ENCODE measurements around the gene FAM241A. TPM values are rescaled to one million over a fixed set of nuclear protein-coding genes. Genes with fewer than 3 reads are reported as not detected.
"Not testable (repeated sequence)": the region's sequence is repeated elsewhere in the genome, so short reads cannot be mapped to it uniquely, and the experiment has no call there.

FAM241A gene
- polyA plus RNA-seq, 6 donors from 2014 or later, result 1.0 to 1.7 (median 1.4) TPM

DNA sequence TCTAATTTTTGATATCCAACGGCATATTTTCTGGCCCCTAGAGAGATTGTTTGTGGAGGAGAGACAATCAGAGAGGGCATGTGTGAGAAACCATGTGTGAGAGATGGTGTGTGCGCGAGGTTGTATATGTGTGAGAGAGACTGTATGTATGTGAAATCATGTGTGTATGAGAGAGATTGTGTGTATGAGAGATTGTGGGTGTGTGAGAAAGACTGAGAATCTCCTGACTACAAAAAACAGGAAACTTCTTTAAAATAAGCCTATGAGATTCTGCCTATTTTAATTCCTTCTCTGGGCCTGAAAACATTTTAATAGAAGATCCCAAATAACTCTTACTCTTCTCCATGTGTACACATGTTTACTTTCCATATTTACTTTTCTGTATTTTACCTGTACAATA, 1.5 kb upstream of the FAM241A start:
- Mint-ChIP-seq H3K4me1 (peaks cover 15 to 19% (median 17%) of the 10 kb centered on the region in 3 donors), H3K36me3 (no peaks in the 10 kb centered on the region), H3K4me3 (peak overlapping the region in 1 of 8 donors; percentile 94)

DNA sequence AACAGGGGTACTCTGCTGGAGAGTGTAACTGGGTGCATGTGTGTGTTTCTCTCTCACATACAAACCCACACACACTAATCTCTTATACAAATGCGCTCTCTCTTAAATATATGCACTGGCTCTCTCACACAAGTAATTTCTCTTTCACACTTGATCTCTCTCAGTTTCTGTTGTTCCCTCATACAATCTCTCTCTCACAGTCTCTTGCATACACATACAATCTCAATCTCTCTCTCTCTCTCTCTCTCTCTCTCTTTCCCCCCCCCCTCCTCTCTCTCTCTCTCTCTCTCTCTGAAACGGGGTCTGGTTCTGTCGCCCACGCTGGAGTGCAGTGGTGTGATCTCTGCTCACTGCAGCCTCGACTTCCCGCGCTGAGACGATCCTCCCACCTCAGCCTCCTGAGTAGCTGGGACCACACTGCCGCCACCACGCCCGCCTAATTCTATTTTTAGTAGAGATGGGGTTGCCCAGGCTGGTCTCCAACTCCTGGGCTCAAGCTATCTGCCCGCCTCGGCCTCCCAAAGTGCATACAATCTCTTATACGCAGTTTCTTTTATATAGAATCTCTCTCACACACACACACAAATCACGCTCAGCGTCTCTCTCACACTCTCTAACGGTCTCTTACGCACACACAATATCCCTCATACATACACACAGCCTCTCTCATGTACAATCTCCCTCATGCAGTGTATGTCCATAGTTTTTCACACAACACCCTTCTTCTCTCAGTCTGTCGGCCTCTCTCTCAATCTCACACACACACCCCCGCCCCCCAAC, 518 bp upstream of the FAM241A start:
- no peaks in the 10 kb centered on the region for H3K9me3 Mint-ChIP-seq
- H3K4me1 Mint-ChIP-seq, result peaks cover 15 to 19% (median 17%) of the 10 kb centered on the region in 3 donors
- peak overlapping the region; percentile 61 to 99 (median 79) for H3K4me3 Mint-ChIP-seq
- no peaks in the 10 kb centered on the region for H3K36me3 Mint-ChIP-seq
- DNase-seq (no peak), ATAC-seq (ENCODE audit: low read depth in 2 of 2) (no peak)
- H3K27ac Mint-ChIP-seq, result peak overlapping the region; percentile 32 to 92 (median 56)
- no peaks in the 10 kb centered on the region for H3K27me3 Mint-ChIP-seq

More for the DNA sequence above, 1.5 kb upstream of the FAM241A start:
- Mint-ChIP-seq H3K27ac (peak overlapping the region in 1 of 6 donors; percentile 2), H3K27me3 (no peaks in the 10 kb centered on the region), H3K9me3 (no peaks in the 10 kb centered on the region)
- DNase-seq, result no peak
- no peak for ATAC-seq (ENCODE audit: low read depth in 2 of 2)

GRCh38 chr4:112145790-112146501, 692 bp downstream of the FAM241A start:
- Mint-ChIP-seq H3K9me3 (no peaks in the 10 kb centered on the region), H3K27ac (peak overlapping the region; percentile 87 to 99 (median 98)), H3K4me1 (peaks cover 15 to 19% (median 17%) of the 10 kb centered on the region in 3 donors), H3K36me3 (no peaks in the 10 kb centered on the region), H3K27me3 (no peaks in the 10 kb centered on the region), H3K4me3 (peak overlapping the region; percentile 87 to 99 (median 94))
- ATAC-seq (ENCODE audit: low read depth in 2 of 2), result peak; percentile 60 to 61
- DNase-seq, result peak; percentile 56

DNA sequence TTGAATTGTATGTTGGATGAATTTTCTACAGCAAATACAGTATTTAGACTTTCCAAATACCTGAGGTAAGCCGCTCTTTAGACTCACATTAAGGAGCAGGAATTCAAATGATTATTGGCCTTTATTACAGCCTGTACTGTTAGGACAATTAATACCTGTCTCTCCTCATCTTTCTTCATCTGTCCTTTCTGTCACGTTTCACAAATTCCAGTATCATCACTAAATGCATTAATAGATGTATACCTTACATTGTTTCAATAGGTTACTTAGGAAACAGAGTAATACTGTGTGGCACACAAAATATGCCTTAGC, 1.2 kb downstream of the FAM241A start:
- Mint-ChIP-seq H3K4me3 (peak overlapping the region; percentile 87 to 99 (median 94)), H3K36me3 (no peaks in the 10 kb centered on the region), H3K27ac (peak overlapping the region in 5 of 6 donors; percentile 87 to 99 (median 97)), H3K9me3 (no peaks in the 10 kb centered on the region), H3K27me3 (no peaks in the 10 kb centered on the region), H3K4me1 (peaks cover 15 to 19% (median 17%) of the 10 kb centered on the region in 3 donors)
- ATAC-seq (ENCODE audit: low read depth in 2 of 2) (no peak), DNase-seq (no peak)

DNA sequence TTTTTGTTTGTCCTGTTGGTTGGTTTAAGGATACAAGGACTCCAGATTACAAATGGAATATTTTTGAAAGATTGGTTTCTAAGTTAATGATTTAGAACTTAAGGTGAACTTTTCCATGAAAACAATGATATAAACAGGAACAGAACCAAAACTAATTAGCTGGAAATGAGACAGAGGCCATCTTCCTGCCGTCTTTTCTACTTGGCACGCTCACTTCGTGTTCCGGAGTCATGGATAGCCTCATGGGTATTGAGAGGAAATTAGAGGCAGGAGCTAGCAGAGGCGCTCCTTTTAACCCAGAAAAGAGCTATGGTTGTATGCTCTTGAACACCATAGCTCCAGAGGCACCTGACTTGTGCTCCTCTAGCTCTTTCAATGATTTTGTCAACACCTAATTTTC, 2.4 kb downstream of the FAM241A start:
- Mint-ChIP-seq H3K4me1 (peaks cover 15 to 24% (median 21%) of the 10 kb centered on the region in 3 donors), H3K4me3 (peak overlapping the region in 2 of 8 donors; percentile 48 to 55), H3K27ac (peak overlapping the region in 2 of 6 donors; percentile 48 to 87), H3K9me3 (no peaks in the 10 kb centered on the region), H3K36me3 (no peaks in the 10 kb centered on the region), H3K27me3 (no peaks in the 10 kb centered on the region)
- DNase-seq, result no peak
- no peak for ATAC-seq (ENCODE audit: low read depth in 2 of 2)

GRCh38 chr4:112150920-112151319, 5.7 kb downstream of the FAM241A start:
- H3K27me3 Mint-ChIP-seq, result no peaks in the 10 kb centered on the region
- DNase-seq, result no peak
- H3K4me3 Mint-ChIP-seq, result no peak overlapping the region
- no peaks in the 10 kb centered on the region for H3K36me3 Mint-ChIP-seq
- H3K27ac Mint-ChIP-seq, result peak overlapping the region in 1 of 6 donors; percentile 44
- H3K9me3 Mint-ChIP-seq, result no peaks in the 10 kb centered on the region
- no peak for ATAC-seq (ENCODE audit: low read depth in 2 of 2)
- H3K4me1 Mint-ChIP-seq, result peaks cover 14 to 27% (median 21%) of the 10 kb centered on the region in 3 donors

DNA sequence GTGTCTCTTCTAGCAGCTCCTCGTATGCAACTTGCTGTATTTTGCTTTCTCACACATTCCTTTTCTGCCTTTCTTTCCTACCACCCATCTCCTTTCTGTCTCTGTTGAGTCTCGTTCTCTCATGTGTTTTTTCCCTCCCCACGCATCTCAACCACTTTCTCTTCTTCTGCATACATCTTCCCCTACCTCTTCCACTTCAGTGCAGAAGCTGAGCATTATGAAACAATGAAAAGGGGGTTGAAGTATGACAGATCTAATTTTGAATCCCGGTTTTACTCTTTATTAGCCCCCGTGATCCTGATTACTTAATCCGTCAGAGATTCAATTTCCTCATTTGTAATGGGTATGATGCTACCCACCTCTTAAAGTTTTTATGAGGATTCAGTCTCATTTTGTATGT, 7.3 kb downstream of the FAM241A start:
- peaks cover 2 to 22% (median 17%) of the 10 kb centered on the region in 3 donors for H3K4me1 Mint-ChIP-seq
- H3K9me3 Mint-ChIP-seq, result no peaks in the 10 kb centered on the region
- H3K27ac Mint-ChIP-seq, result peak overlapping the region in 1 of 6 donors; percentile 9
- H3K27me3 Mint-ChIP-seq, result no peaks in the 10 kb centered on the region
- H3K4me3 Mint-ChIP-seq, result no peak overlapping the region
- H3K36me3 Mint-ChIP-seq, result no peaks in the 10 kb centered on the region
- no peak for DNase-seq
- ATAC-seq (ENCODE audit: low read depth in 2 of 2), result no peak

- peak overlapping the region in 5 of 8 donors; percentile 2 to 66 (median 38) for H3K4me3 Mint-ChIP-seq
- H3K27ac Mint-ChIP-seq, result peak overlapping the region in 2 of 6 donors; percentile 3 to 26
- DNase-seq, result no peak
Observed at GRCh38 chr4:112153211-112153791, 8.0 kb downstream of the FAM241A start.

DNA sequence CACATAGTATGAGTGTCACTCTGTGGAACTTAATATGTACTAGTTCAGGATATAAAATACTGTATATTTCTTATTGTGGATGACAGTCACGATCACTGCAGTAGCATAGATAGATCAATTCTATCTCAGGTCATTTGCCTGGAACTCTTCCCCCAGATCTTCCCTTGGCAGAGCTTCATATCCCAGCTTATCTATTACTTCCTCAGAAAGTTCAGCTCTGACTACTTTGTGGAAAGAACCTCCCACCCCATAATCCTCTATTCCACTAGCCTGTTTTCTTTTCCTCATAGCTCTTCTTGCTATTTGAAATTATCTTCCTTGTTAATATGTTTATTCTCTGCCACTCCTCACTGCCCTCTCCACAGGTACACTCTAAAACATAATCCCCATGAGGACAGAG, 10.9 kb downstream of the FAM241A start:
- ATAC-seq (ENCODE audit: low read depth in 2 of 2) (no peak), DNase-seq (no peak)
- H3K27ac Mint-ChIP-seq, result no peak overlapping the region
- no peaks in the 10 kb centered on the region for H3K27me3 Mint-ChIP-seq
- peaks cover 4 to 8% of the 10 kb centered on the region in 2 donors for H3K36me3 Mint-ChIP-seq
- H3K4me3 Mint-ChIP-seq, result no peak overlapping the region
- H3K4me1 Mint-ChIP-seq, result peaks cover 2 to 26% (median 13%) of the 10 kb centered on the region in 3 donors
- H3K9me3 Mint-ChIP-seq, result peaks cover 0 to 4% (median 2%) of the 10 kb centered on the region in 7 donors

More at GRCh38 chr4:112153211-112153791, 8.0 kb downstream of the FAM241A start:
- Mint-ChIP-seq H3K4me1 (peaks cover 2 to 22% (median 13%) of the 10 kb centered on the region in 3 donors), H3K36me3 (no peaks in the 10 kb centered on the region), H3K9me3 (no peaks in the 10 kb centered on the region), H3K27me3 (no peaks in the 10 kb centered on the region)
- no peak for ATAC-seq (ENCODE audit: low read depth in 2 of 2)

- H3K27ac Mint-ChIP-seq, result peak overlapping the region in 1 of 6 donors; percentile 61
- peaks cover 0 to 8% (median 2%) of the 10 kb centered on the region in 7 donors for H3K9me3 Mint-ChIP-seq
Observed at GRCh38 chr4:112156553-112156952, 11.3 kb downstream of the FAM241A start.

DNA sequence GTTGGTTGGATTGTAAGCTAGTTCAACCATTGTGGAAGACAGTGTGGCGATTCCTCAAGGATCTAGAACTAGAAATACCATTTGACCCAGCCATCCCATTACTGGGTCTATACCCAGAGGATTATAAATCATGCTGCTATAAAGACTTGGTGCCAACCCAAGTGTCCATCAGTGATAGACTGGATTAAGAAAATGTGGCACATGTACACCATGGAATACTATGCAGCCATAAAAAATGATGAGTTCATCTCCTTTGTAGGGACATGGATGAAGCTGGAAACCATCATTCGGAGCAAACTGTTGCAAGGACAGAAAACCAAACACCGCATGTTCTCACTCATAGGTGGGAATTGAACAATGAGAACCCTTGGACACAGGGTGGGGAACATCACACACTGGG, 18.5 kb downstream of the FAM241A start:
- peaks cover 0 to 11% (median 7%) of the 10 kb centered on the region in 7 donors for H3K9me3 Mint-ChIP-seq
- not testable (repeated sequence) for H3K27me3 Mint-ChIP-seq; H3K27ac Mint-ChIP-seq; H3K4me1 Mint-ChIP-seq; H3K4me3 Mint-ChIP-seq; ATAC-seq (ENCODE audit: low read depth in 2 of 2); DNase-seq
- H3K36me3 Mint-ChIP-seq, result peaks cover 11 to 13% of the 10 kb centered on the region in 2 donors

More at GRCh38 chr4:112156553-112156952, 11.3 kb downstream of the FAM241A start:
- H3K27me3 Mint-ChIP-seq, result no peaks in the 10 kb centered on the region
- no peak overlapping the region for H3K4me3 Mint-ChIP-seq
- ATAC-seq (ENCODE audit: low read depth in 2 of 2), result no peak
- peaks cover 2 to 28% (median 13%) of the 10 kb centered on the region in 3 donors for H3K4me1 Mint-ChIP-seq
- DNase-seq, result no peak
- peaks cover 4 to 11% of the 10 kb centered on the region in 2 donors for H3K36me3 Mint-ChIP-seq

DNA sequence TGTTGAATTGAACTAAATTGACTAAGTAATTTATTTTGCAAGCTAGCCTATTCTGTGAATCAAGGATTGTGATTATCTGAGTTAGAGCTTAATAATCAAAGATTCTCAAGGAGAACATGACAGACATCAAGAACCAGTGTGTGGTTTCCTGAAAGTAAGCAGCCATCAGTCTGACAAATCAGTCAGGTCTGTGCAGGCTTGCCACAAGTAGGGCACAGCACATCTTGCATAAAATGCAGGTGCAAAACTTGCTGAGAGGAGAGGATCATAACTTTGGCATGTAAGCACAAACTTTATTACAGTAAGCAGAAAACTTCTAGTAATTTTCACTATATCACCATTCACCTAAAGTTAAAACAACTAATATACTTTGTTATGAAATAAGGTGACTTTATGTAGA, 22.5 kb downstream of the FAM241A start:
- Mint-ChIP-seq H3K27me3 (no peaks in the 10 kb centered on the region), H3K4me3 (no peak overlapping the region)

More for the DNA sequence above, 22.5 kb downstream of the FAM241A start:
- ATAC-seq (ENCODE audit: low read depth in 2 of 2), result no peak
- Mint-ChIP-seq H3K4me1 (peaks cover 0 to 7% (median 5%) of the 10 kb centered on the region in 3 donors), H3K9me3 (peaks cover 0 to 5% (median 3%) of the 10 kb centered on the region in 7 donors), H3K27ac (peak overlapping the region in 1 of 6 donors; percentile 15), H3K36me3 (peaks cover 0 to 17% of the 10 kb centered on the region in 2 donors)
- no peak for DNase-seq
